ENCODE results near the gene ASB2.

DNA sequence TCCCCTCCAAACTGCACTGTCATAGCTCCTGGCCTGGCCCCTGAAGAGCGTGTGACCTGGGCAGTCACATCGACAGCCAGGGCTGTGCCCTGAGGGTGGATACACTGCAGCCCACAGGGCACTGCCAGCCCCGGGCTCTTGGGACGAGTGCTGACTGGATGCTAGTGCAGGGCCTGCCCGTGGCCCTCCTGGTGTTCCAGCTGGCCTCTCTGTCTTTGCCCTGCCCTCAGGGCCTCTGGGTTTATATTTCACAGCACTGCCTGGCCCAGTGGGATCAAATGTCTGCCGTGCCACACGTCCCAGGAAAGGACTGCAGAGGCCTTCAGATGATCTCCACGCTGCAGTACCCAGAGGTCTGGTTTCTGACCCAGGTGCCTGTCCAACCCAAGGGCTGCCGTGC is 10.6 kb upstream of the ASB2 start:
- TF ChIP-seq, protein P1, sequence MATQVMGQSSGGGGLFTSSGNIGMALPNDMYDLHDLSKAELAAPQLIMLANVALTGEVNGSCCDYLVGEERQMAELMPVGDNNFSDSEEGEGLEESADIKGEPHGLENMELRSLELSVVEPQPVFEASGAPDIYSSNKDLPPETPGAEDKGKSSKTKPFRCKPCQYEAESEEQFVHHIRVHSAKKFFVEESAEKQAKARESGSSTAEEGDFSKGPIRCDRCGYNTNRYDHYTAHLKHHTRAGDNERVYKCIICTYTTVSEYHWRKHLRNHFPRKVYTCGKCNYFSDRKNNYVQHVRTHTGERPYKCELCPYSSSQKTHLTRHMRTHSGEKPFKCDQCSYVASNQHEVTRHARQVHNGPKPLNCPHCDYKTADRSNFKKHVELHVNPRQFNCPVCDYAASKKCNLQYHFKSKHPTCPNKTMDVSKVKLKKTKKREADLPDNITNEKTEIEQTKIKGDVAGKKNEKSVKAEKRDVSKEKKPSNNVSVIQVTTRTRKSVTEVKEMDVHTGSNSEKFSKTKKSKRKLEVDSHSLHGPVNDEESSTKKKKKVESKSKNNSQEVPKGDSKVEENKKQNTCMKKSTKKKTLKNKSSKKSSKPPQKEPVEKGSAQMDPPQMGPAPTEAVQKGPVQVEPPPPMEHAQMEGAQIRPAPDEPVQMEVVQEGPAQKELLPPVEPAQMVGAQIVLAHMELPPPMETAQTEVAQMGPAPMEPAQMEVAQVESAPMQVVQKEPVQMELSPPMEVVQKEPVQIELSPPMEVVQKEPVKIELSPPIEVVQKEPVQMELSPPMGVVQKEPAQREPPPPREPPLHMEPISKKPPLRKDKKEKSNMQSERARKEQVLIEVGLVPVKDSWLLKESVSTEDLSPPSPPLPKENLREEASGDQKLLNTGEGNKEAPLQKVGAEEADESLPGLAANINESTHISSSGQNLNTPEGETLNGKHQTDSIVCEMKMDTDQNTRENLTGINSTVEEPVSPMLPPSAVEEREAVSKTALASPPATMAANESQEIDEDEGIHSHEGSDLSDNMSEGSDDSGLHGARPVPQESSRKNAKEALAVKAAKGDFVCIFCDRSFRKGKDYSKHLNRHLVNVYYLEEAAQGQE (tag by site-specific recombination; IDR thresholded peaks at IDR 0.05) = no peak
- TF ChIP-seq ZNF366 (tag by site-specific recombination; conservative IDR thresholded peaks at IDR 0.05) (no peak), TRIM28 (IDR thresholded peaks at IDR 0.05; ENCODE audit: borderline replicate concordance, low read length) (no peak), HOXA7 (CRISPR knock-in tag; IDR thresholded peaks at IDR 0.05; ENCODE audit: borderline replicate concordance) (no peak), ZNF777 (tag by site-specific recombination; IDR thresholded peaks at IDR 0.05; ENCODE audit: borderline replicate concordance) (no peak), ZNF184 (tag by site-specific recombination; IDR thresholded peaks at IDR 0.05) (no peak)
- TF ChIP-seq, protein P2, sequence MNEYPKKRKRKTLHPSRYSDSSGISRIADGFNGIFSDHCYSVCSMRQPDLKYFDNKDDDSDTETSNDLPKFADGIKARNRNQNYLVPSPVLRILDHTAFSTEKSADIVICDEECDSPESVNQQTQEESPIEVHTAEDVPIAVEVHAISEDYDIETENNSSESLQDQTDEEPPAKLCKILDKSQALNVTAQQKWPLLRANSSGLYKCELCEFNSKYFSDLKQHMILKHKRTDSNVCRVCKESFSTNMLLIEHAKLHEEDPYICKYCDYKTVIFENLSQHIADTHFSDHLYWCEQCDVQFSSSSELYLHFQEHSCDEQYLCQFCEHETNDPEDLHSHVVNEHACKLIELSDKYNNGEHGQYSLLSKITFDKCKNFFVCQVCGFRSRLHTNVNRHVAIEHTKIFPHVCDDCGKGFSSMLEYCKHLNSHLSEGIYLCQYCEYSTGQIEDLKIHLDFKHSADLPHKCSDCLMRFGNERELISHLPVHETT (tag by site-specific recombination; IDR thresholded peaks at IDR 0.05) = no peak
- TF ChIP-seq, protein P3, sequence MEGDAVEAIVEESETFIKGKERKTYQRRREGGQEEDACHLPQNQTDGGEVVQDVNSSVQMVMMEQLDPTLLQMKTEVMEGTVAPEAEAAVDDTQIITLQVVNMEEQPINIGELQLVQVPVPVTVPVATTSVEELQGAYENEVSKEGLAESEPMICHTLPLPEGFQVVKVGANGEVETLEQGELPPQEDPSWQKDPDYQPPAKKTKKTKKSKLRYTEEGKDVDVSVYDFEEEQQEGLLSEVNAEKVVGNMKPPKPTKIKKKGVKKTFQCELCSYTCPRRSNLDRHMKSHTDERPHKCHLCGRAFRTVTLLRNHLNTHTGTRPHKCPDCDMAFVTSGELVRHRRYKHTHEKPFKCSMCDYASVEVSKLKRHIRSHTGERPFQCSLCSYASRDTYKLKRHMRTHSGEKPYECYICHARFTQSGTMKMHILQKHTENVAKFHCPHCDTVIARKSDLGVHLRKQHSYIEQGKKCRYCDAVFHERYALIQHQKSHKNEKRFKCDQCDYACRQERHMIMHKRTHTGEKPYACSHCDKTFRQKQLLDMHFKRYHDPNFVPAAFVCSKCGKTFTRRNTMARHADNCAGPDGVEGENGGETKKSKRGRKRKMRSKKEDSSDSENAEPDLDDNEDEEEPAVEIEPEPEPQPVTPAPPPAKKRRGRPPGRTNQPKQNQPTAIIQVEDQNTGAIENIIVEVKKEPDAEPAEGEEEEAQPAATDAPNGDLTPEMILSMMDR (tag by site-specific recombination; IDR thresholded peaks at IDR 0.05) = no peak

Data from HEK293 (cell line).